ENCODE measurements around the gene RNF207. TPM values are rescaled to one million over a fixed set of nuclear protein-coding genes. Genes with fewer than 3 reads are reported as not detected.

The RNF207 gene
- polyA plus RNA-seq, 1 experiment: 17.9 TPM

DNA sequence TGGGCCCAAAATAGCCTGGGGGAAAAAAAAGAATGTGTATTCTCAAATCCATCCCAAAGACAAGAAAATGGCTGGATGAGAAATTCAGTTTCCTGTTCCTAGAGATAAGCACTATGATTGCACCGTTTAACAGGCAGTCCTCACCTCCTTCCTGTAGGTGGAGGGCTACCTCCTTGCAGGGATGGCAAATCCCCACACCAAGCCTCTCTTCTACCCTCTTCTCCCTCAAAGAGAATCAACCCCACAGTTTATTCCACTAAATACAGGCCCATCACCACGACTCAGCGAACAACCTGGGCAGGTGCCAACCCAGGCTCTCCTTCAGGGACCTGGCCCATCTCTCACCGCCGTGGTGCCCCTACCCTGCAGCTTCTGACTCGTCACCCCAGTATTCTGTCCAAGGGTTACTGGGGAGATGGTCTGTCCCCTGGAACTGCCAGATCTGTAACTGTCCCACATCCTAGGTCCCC is 22.4 kb upstream of the RNF207 start:
- peaks cover 8% of the 10 kb centered on the region for H3K27me3 ChIP-seq (ENCODE audit: control insufficient read depth, insufficient read depth, low read length)
- ChIA-PET POLR2A (no interaction called here), CTCF (interaction anchor here (0.9 to 1.5 kb wide), 2 partner anchors 15 to 75 kb away, joined by 3 read pairs; no protein-coding TSS in a partner anchor)
- no peaks in the 10 kb centered on the region; the same call in 1 of the 2 replicates for H3K36me3 ChIP-seq (ENCODE audit: control insufficient read depth, insufficient read depth, low read length)
- DNase-seq (ENCODE audit: low read depth): no peak
- TF ChIP-seq, protein P1, sequence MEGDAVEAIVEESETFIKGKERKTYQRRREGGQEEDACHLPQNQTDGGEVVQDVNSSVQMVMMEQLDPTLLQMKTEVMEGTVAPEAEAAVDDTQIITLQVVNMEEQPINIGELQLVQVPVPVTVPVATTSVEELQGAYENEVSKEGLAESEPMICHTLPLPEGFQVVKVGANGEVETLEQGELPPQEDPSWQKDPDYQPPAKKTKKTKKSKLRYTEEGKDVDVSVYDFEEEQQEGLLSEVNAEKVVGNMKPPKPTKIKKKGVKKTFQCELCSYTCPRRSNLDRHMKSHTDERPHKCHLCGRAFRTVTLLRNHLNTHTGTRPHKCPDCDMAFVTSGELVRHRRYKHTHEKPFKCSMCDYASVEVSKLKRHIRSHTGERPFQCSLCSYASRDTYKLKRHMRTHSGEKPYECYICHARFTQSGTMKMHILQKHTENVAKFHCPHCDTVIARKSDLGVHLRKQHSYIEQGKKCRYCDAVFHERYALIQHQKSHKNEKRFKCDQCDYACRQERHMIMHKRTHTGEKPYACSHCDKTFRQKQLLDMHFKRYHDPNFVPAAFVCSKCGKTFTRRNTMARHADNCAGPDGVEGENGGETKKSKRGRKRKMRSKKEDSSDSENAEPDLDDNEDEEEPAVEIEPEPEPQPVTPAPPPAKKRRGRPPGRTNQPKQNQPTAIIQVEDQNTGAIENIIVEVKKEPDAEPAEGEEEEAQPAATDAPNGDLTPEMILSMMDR (IDR thresholded peaks at IDR 0.05; ENCODE audit: insufficient read depth, low read depth, low read length): no peak
- H3K4me3 ChIP-seq (ENCODE audit: low read depth, low read length): no peak overlapping the region

DNA sequence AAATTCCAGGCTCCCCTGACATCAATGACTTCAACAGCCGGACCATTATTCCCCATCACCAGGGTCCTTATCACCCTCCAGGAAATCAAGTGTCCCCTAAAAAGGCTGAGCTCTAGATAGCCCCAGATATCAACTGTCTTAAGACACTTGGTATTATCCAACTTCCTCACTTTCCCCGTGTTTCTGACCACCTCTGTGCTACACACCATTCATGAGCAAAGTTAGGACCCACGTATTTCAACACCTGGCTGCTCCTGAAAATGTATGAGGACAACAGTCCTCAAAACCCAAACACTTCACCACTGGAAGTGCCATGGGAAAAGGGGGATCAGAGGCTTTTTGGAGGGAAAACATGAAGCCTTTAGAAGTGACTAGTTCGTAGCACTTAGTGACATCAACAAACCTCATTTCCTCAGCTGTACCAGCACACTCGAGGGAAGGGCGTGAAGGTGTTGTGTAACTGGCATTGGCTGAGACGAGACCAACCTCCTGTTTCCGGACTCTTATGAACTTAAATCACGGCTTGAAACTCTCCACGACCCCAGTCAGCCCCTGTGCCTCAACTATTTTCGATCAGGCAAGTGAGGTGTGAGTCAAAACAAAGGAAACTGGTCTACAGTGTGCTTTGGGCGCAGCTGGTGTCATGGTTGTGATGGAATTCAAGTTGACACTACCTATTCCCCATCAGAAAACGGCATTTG is 21.7 kb upstream of the RNF207 start:
- DNase-seq (ENCODE audit: low read depth): no peak
- H3K36me3 ChIP-seq (ENCODE audit: control insufficient read depth, insufficient read depth, low read length): no peaks in the 10 kb centered on the region; the same call in 1 of the 2 replicates
- CTCF ChIA-PET: interaction anchor here (0.9 kb wide), 1 partner anchor 16 kb away, joined by 3 read pairs; no protein-coding TSS in a partner anchor
- no peak overlapping the region for H3K4me3 ChIP-seq (ENCODE audit: low read depth, low read length)
- TF ChIP-seq, protein P1 (IDR thresholded peaks at IDR 0.05; ENCODE audit: insufficient read depth, low read depth, low read length): no peak
- H3K27me3 ChIP-seq (ENCODE audit: control insufficient read depth, insufficient read depth, low read length): peaks cover 3% of the 10 kb centered on the region; the same call in 1 of the 2 replicates
- POLR2A ChIA-PET: no interaction called here

DNA sequence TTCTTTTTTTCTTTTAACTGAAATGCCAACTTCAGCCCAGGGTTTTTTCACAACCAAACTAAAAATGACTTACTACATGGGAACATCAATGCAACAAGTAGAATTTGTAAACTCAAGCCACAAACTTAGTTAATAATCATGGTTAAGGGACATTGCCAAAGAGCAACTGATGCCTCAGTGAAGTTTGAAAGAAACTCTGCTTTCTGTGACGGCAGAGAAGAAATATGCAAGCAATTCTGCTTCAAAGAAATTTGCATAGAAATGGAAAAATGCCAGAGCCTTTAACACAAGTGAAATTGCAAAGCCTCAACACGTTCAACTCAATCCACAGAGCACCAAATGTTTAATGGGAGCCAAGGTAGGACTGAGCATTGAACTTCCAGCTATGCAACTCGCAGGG is 20.8 kb upstream of the RNF207 start:
- POLR2A ChIA-PET: no interaction called here
- peaks cover 3% of the 10 kb centered on the region; the same call in 1 of the 2 replicates for H3K27me3 ChIP-seq (ENCODE audit: control insufficient read depth, insufficient read depth, low read length)
- peak; percentile 63 for DNase-seq (ENCODE audit: low read depth)
- H3K4me3 ChIP-seq (ENCODE audit: low read depth, low read length): no peak overlapping the region
- peaks cover 1% of the 10 kb centered on the region; the same call in 1 of the 2 replicates for H3K36me3 ChIP-seq (ENCODE audit: control insufficient read depth, insufficient read depth, low read length)
- CTCF ChIA-PET: interaction anchor here (0.8 to 1.4 kb wide), 12 partner anchors 8 to 161 kb away, joined by 3 to 17 read pairs (median 4); partner anchors contain the start of gene RNF207
- TF ChIP-seq, protein P1 (IDR thresholded peaks at IDR 0.05; ENCODE audit: insufficient read depth, low read depth, low read length): no peak

DNA sequence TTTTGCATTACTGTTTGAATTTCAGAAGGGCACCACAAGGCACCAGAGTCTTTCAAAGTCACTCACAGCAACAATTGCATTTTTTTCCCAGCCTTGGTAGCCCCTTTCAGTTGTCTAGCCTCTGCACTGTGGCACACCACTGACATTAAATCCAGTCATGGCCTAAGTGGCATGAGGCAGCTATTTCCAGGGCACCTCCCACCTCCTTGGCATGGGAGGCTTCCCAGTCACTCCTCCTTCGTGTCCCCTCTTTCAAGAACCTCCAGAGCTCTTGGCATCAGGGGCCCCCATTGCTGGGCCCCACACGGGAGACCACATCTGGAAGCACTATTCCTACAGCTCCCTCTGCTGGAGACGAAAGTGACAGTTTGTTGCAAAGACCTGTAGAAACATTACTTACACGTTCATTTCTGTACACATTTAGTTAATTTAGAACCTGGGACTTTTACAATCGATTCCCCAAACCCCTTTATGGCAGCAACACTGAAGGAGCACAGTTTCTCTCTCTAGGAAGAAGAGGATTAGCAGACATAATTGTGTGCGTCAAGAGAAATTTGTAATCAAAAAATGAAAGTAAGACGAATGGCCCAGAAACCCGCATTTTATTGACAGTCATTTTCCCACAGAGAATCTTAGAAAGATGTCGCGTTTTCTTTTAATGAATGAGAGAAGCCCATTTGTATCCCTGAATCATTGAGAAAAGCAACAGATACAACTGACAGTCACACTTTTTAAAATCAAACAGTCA is 20.1 kb upstream of the RNF207 start:
- TF ChIP-seq, protein P1 (IDR thresholded peaks at IDR 0.05; ENCODE audit: insufficient read depth, low read depth, low read length): peak; percentile 62
- DNase-seq (ENCODE audit: low read depth): no peak
- POLR2A ChIA-PET: no interaction called here
- H3K36me3 ChIP-seq (ENCODE audit: control insufficient read depth, insufficient read depth, low read length): peaks cover 1% of the 10 kb centered on the region; the same call in 1 of the 2 replicates
- H3K4me3 ChIP-seq (ENCODE audit: low read depth, low read length): no peak overlapping the region
- peaks cover under 1% of the 10 kb centered on the region; the same call in 1 of the 2 replicates for H3K27me3 ChIP-seq (ENCODE audit: control insufficient read depth, insufficient read depth, low read length)
- CTCF ChIA-PET: interaction anchor here (0.8 to 1.4 kb wide), 13 partner anchors 9 to 161 kb away, joined by 3 to 17 read pairs (median 4); partner anchors contain the start of gene RNF207

DNA sequence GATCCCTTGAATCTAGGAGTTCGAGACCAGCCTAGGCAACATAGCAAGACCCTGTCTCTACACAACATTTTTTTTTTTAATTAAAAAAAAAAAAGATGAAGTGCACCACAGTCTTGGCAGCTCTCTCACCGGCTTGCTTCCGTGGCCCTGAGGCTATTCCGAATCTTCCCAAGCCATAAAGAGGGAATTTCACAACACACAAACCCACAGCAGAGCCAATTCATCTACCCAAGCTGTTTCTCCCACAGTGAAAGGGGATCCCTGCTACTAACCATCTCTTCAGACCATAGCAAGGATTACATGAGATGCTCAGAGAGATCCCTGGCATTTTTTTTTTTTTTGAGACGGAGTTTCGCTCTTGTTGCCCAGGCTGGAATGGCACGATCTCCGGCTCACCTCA is 17.5 kb upstream of the RNF207 start:
- DNase-seq (ENCODE audit: low read depth): no peak
- TF ChIP-seq, protein P1 (IDR thresholded peaks at IDR 0.05; ENCODE audit: insufficient read depth, low read depth, low read length): no peak
- ChIA-PET POLR2A (no interaction called here), CTCF (interaction anchor here (1.3 to 3.4 kb wide), 4 partner anchors 10 to 136 kb away, joined by 3 to 10 read pairs (median 6); no protein-coding TSS in a partner anchor)
- Histone ChIP-seq H3K27me3 (ENCODE audit: control insufficient read depth, insufficient read depth, low read length) (no peaks in the 10 kb centered on the region), H3K4me3 (ENCODE audit: low read depth, low read length) (no peak overlapping the region), H3K36me3 (ENCODE audit: control insufficient read depth, insufficient read depth, low read length) (peaks cover 12% of the 10 kb centered on the region)
